Measurements from ENCODE around the gene OSGEP. TPM values are rescaled to one million over a fixed set of nuclear protein-coding genes. Genes with fewer than 3 reads are reported as not detected.

Gene OSGEP
- total and polyA plus RNA-seq, 2 of the 13 experiments (the other 11 are each of a cell fraction or from before 2014, with no cell fraction given): 39.7 to 41.1 TPM

GRCh38 chr14:20461225-20462141 lies 6.9 kb upstream of the OSGEP start, which contains the start of gene PIP4P1 (continued):
- TF ChIP-seq SALL1 (CRISPR knock-in tag; IDR thresholded peaks at IDR 0.05) (peak; percentile 98), ZNF879 (CRISPR knock-in tag; IDR thresholded peaks at IDR 0.05) (peak; percentile 97), ZNF574 (CRISPR knock-in tag; IDR thresholded peaks at IDR 0.05) (peak; percentile 91), SRSF4 (IDR thresholded peaks at IDR 0.05; ENCODE audit: low read depth, low read length, poor library complexity, severe bottlenecking) (no peak), ZNF367 (CRISPR knock-in tag; IDR thresholded peaks at IDR 0.05; ENCODE audit: borderline replicate concordance) (no peak), ZNF280D (CRISPR knock-in tag; IDR thresholded peaks at IDR 0.05) (no peak; the same call in 1 of the 2 replicates), KMT2B (CRISPR knock-in tag; IDR thresholded peaks at IDR 0.05) (peak; percentile 90), CBFB (CRISPR knock-in tag; IDR thresholded peaks at IDR 0.05) (peak; percentile 77), MLXIP (CRISPR knock-in tag; IDR thresholded peaks at IDR 0.05; ENCODE audit: borderline replicate concordance) (no peak; the same call in 1 of the 2 replicates), ZNF431 (CRISPR knock-in tag; IDR thresholded peaks at IDR 0.05; ENCODE audit: borderline replicate concordance, low read depth) (no peak; the same call in none of the 2 replicates), RCOR2 (CRISPR knock-in tag; IDR thresholded peaks at IDR 0.05) (no peak; the same call in 1 of the 2 replicates), MED1 (CRISPR knock-in tag; IDR thresholded peaks at IDR 0.05) (peak; percentile 81), THAP11 (CRISPR knock-in tag; IDR thresholded peaks at IDR 0.05) (peak; percentile 93), ZSCAN25 (CRISPR knock-in tag; IDR thresholded peaks at IDR 0.05) (peak; percentile 80), ARID2 (CRISPR knock-in tag; IDR thresholded peaks at IDR 0.05; ENCODE audit: borderline replicate concordance) (no peak), ZFP36 (IDR thresholded peaks at IDR 0.05; ENCODE audit: borderline replicate concordance, low read depth, low read length, partially characterized antibody) (no peak), ZBTB26 (CRISPR knock-in tag; IDR thresholded peaks at IDR 0.05; ENCODE audit: borderline replicate concordance) (peak; percentile 71; the same call in 1 of the 2 replicates), ZNF263 (CRISPR knock-in tag; IDR thresholded peaks at IDR 0.05) (peak; percentile 9; the same call in 1 of the 2 replicates)
